Heart left ventricle (tissue), 16 donors: ENCODE results near the gene OSBPL9. TPM values are rescaled to one million over a fixed set of nuclear protein-coding genes. Genes with fewer than 3 reads are reported as not detected.

ENCODE experiments used
- ATAC-seq, 4 donors: fragments of 200-7000 bp; cut with Tn5 transposase; one replicate each; pipeline ENCODE4 v1.9.1; 2020 to 2022; ENCODE audit warnings: moderate library complexity in 4 of 4, mild to moderate bottlenecking in 3 of 4, moderate number of reproducible peaks in 1 of 4
- DNase-seq, 5 donors: peaks; one replicate each; pipeline ENCODE4 v3.0.0-alpha.2; 2020
- H3K27ac ChIP-seq, 12 donors: fragments of 200-600 bp; sonication (generic) in 4 of 12; one replicate each; pipeline versions ENCODE4 v1.5.0 to v1.8.0; 2016 to 2022; ENCODE audit warnings: mild to moderate bottlenecking in 2 of 12
- H3K27me3 ChIP-seq, 9 donors: fragments of 200-600 bp; sonication (generic) in 2 of 9; one replicate each; pipeline versions ENCODE4 v1.5.1 to v1.8.0; 2016 to 2022; ENCODE audit warnings: mild to moderate bottlenecking in 3 of 9
- H3K36me3 ChIP-seq, 9 donors: fragments of 200-600 bp; sonication (generic) in 2 of 9; one replicate each; pipeline versions ENCODE4 v1.5.0 to v1.8.0; 2018 to 2022; ENCODE audit warnings: mild to moderate bottlenecking in 2 of 9
- H3K4me1 ChIP-seq, 12 donors: fragments of 200-600 bp; sonication (generic) in 4 of 12; one replicate each; pipeline versions ENCODE4 v1.5.0 to v1.8.0; 2016 to 2022; ENCODE audit warnings: mild to moderate bottlenecking in 3 of 12
- H3K4me3 ChIP-seq, 12 donors: fragments of 200-600 bp; sonication (generic) in 4 of 12; one replicate each; pipeline versions ENCODE4 v1.5.0 to v1.8.0; 2017 to 2022; ENCODE audit warnings: mild to moderate bottlenecking in 9 of 12, moderate library complexity in 4 of 12
- H3K9me3 ChIP-seq, 12 donors: fragments of 200-600 bp; sonication (generic) in 4 of 12; one replicate each; pipeline versions ENCODE4 v1.5.0 to v1.8.0; 2016 to 2022; ENCODE audit warnings: mild to moderate bottlenecking in 1 of 12
- CTCF ChIP-seq, 12 donors: fragments of 200-600 bp; sonication (generic) in 4 of 12; IDR thresholded peaks; one replicate each; pipeline versions ENCODE4 v1.5.0 to v1.8.0; 2018 to 2022; ENCODE audit warnings: antibody characterized with exemption in 12 of 12, mild to moderate bottlenecking in 5 of 12
- POLR2A ChIP-seq, 2 donors: fragments of 450-650 bp; IDR thresholded peaks; one replicate each; pipeline ENCODE4 v1.6.1; 2017; ENCODE audit warnings: antibody characterized with exemption in 2 of 2, mild to moderate bottlenecking in 2 of 2, moderate library complexity in 2 of 2
- WGBS, 4 donors: extraction: QIAGEN DNeasy Blood & Tissue Kit in 2 of 4; methylation state at CpG; one replicate each; pipeline versions ENCODE4 v1.1.5 to v1.1.7; 2013 to 2018; 5-methylcytosine and 5-hydroxymethylcytosine counted together
- intact Hi-C, 10 donors: fragments of 100-400 bp; cut with DNase I; formaldehyde crosslinking; loops; one replicate each; pipeline versions ENCODE4 v1.11.1 to v1.14.2; 2022
- polyA plus RNA-seq, 2 donors: library from polyadenylated mRNA; stranded (reverse); fragments of 200-250 nt; gene quantifications; one replicate each; pipeline ENCODE4 v1.2.3, GENCODE V29; 2013
- total RNA-seq, 9 donors: library from RNA; depleted of rRNA in 2 of 9; stranded (reverse); fragments of >200 nt in 2 of 9; fragmentation: NEBNext Ultra II Directional in 3 of 9; extraction: Animal tissue kit (Norgen Biotek cat#: 25700) in 3 of 9; gene quantifications; one replicate each; pipeline versions ENCODE4 v1.1.0 to v1.2.4, GENCODE V29; 2016 to 2023
- donor health status: ischemic (EF 13 %, LVEDD 7.1; RV severe dilation, severe dysfunction).
- donor health status: healthy with polysubstance abuse.
- donor health status: DM: no; HTN: yes; CAD: no.
- donor health status: DM: no; HTN: no; CAD: no.
- donor health status: ischemic (EF 25% LVEDD 6.9; RV normal size, moderate dysfunction).
- donor health status: ischemic (EF 25% LVEDD 5.7; RV mildly dilated, moderate dysfunction).
- donor health status: healthy.
- donor health status: DM: yes; HTN: yes; CAD: no.
- donor health status: ischemic (EF 35%, LVEDD 5.7; RV mildly dilated, moderate dysfunction).
- donor health status: nonischemic (EF 11% LVEDD 7.7; RV severe dilation, severe dysfunction).
- donor health status: DM: yes; HTN: yes; CAD: no.
- donor health status: PGD.
- donor health status: ischemic (EF 29% LVEDD 5.4; RV normal size, mild dysfunction).
- donor health status: nonischemic (EF 23%, LVEDD 6.1; RV moderate dilation, normal function).

Gene OSBPL9
- total and polyA plus RNA-seq, 11 donors: 44.5 to 69.5 (median 52.5) TPM

DNA sequence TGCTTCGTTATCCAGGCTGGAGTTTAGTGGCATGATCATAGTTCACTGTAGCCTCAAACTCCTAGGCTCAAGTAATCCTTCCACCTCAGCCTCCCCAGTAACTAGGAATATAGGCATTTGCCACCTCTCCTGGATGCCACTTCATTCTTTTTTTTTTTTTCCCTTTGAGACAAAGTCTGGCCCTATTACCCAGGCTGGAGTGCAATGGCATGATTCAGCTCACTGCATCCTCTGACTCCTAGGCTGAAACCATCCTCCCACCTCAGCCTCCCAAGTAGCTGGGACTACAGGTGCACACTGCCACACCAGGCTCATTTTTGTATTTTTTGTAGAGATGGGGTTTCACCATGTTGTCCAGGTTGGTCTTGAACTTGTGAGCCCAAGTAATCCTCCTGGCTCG is 19.3 kb downstream of the OSBPL9 start:
- Histone ChIP-seq H3K27ac (peak overlapping the region in 1 of 12 donors; percentile 48), H3K36me3 (no peaks in the 10 kb centered on the region), H3K4me1 (peaks cover 0 to 33% (median 11%) of the 10 kb centered on the region in 12 donors), H3K27me3 (no peaks in the 10 kb centered on the region), H3K4me3 (no peak overlapping the region), H3K9me3 (no peaks in the 10 kb centered on the region)
- 86 to 99% (median 97%) methylated on average over 2 of the region's 2 CpGs for WGBS, 4 donors
- ATAC-seq: no peak
- intact Hi-C loops: loop anchor here in 2 of 10 donors (5.0 to 10.0 kb wide), 2 partner anchors 129 to 131 kb away; no protein-coding TSS in a partner anchor
- no peak for DNase-seq
- TF ChIP-seq POLR2A (IDR thresholded peaks at IDR 0.05) (no peak), CTCF (IDR thresholded peaks at IDR 0.05) (no peak)

DNA sequence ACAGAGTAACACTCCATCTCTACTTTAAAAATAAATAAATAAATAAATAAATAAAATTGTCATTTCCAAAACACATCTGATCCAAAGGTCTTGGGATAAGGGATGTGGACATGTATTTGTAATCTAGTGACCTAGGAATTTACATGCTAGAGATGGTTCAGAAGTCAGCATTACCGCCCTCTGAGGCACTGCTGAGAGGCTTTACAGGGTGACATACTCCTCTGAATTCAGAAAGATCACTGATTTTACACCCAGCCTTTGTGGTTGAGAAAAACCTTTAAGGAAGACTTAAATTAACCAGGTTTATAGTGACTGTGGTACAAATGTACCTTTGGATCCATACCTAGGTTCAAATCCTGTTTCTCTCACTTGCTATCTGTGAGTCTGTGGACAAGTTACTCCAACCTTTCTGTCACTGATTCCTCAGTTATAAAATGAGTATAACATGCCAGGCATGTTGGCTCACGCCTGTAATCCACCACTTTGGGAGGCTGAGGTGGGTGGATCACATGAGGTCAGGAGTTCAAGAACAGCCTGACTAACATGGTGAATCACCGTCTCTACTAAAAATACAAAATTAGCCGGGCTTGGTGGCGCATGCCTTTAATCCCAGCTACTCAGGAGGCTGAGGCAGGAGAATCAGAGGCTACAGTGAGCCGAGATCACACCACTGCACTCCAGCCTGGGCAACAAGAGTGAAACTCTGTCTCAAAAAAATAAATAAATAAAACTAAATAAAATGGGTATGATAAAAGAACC is 20.1 kb downstream of the OSBPL9 start:
- Histone ChIP-seq H3K4me3 (no peak overlapping the region), H3K27ac (peak overlapping the region in 8 of 12 donors; percentile 5 to 48 (median 34)), H3K9me3 (no peaks in the 10 kb centered on the region), H3K4me1 (peaks cover 0 to 36% (median 19%) of the 10 kb centered on the region in 12 donors), H3K36me3 (no peaks in the 10 kb centered on the region), H3K27me3 (no peaks in the 10 kb centered on the region)
- ATAC-seq (peak; percentile 18 to 76 (median 65)), DNase-seq (peak in 2 of 5 donors; percentile 33 to 72)
- no peak for TF ChIP-seq POLR2A (IDR thresholded peaks at IDR 0.05)
- WGBS, 4 donors: 61 to 68% (median 63%) methylated on average over 6 of the region's 6 CpGs
- intact Hi-C loops: loop anchor here in 2 of 10 donors (5.0 to 10.0 kb wide), 2 partner anchors 128 to 130 kb away; no protein-coding TSS in a partner anchor

- DNase-seq: no peak
- Histone ChIP-seq H3K27ac (no peak overlapping the region), H3K27me3 (no peaks in the 10 kb centered on the region), H3K4me1 (peaks cover 3 to 50% (median 30%) of the 10 kb centered on the region in 12 donors), H3K36me3 (no peaks in the 10 kb centered on the region), H3K4me3 (no peak overlapping the region), H3K9me3 (no peaks in the 10 kb centered on the region)
- TF ChIP-seq CTCF (IDR thresholded peaks at IDR 0.05): no peak
- TF ChIP-seq POLR2A (IDR thresholded peaks at IDR 0.05): no peak
- 96 to 98% (median 96%) methylated on average over 3 of the region's 3 CpGs for WGBS, 4 donors
- no peak for ATAC-seq
- intact Hi-C loops: loop anchor here in 2 of 10 donors (5.0 to 10.0 kb wide), 2 partner anchors 126 to 129 kb away; no protein-coding TSS in a partner anchor
These were observed 21.5 kb downstream of the OSBPL9 start for GRCh38 chr1:51638350-51638749.

- TF ChIP-seq POLR2A (IDR thresholded peaks at IDR 0.05): no peak
- TF ChIP-seq CTCF (IDR thresholded peaks at IDR 0.05): no peak
- H3K9me3 ChIP-seq: no peaks in the 10 kb centered on the region
- no peaks in the 10 kb centered on the region for H3K36me3 ChIP-seq
- H3K27me3 ChIP-seq: no peaks in the 10 kb centered on the region
- H3K4me3 ChIP-seq: no peak overlapping the region
- H3K27ac ChIP-seq: no peak overlapping the region
- DNase-seq (no peak), ATAC-seq (no peak)
- 93 to 98% (median 95%) methylated on average over 3 of the region's 3 CpGs for WGBS, 4 donors
- intact Hi-C loops: loop anchor here in 2 of 10 donors (5.0 to 10.0 kb wide), 2 partner anchors 125 to 128 kb away; no protein-coding TSS in a partner anchor
- peaks cover 3 to 60% (median 34%) of the 10 kb centered on the region in 12 donors for H3K4me1 ChIP-seq
These were observed 22.8 kb downstream of the OSBPL9 start for GRCh38 chr1:51639694-51640093.
